HG03521 (cell line): ENCODE data around the gene TCIRG1.

Source experiments
- ATAC-seq: cut with Tn5 transposase; IDR thresholded peaks from one replicate; pipeline ENCODE4 v1.9.1; 2021; ENCODE audit warnings: mild to moderate bottlenecking, moderate library complexity; ENCODE audit not compliant: unreplicated experiment

Gene TCIRG1

DNA sequence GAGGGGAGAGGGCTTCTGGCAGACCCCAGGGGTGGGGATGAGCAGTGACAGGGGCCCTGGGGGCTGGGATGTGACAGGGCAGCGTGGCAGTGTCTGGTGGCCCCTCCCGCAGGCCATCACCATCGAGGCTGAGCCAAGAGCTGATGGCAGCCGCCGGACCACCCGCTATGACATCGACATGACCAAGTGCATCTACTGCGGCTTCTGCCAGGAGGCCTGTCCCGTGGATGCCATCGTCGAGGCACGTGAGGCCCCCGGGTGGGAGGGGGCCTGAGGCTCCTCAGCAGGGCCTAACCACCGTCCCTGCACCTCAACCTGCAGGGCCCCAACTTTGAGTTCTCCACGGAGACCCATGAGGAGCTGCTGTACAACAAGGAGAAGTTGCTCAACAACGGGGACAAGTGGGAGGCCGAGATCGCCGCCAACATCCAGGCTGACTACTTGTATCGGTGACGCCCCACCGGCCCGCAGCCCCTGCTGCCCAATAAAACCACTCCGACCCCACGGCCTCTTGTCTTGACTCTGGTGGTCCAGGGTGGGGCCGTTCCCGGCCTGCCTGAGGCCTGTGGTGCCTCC, 2.6 kb upstream of the TCIRG1 start:
- ATAC-seq: no peak

DNA sequence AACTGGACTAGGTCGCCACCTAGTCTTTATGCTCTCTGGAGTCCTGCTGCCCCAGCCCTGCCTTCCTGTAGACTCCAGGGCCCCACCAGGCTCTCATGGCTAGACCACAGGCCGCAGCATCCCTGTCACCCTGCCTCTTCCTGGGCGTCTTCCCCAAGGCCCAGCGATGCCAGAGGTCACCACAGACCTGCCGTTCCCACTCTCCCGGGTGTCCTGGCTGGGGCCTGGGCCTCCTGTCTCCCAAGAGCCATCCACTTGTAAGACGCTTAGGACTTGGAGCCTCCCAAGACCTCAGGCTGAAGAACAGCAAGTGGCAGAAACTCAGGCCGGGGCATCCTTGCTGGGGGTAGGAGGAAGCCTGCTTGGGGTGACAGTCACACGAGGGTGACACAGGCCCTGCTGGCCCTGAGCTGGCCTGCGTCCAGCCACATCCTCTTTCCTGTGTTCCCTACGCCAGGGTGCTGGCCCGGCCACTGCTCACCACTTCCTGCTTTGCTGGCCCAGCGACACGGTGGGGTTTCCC, 2.0 kb upstream of the TCIRG1 start:
- ATAC-seq: no peak

DNA sequence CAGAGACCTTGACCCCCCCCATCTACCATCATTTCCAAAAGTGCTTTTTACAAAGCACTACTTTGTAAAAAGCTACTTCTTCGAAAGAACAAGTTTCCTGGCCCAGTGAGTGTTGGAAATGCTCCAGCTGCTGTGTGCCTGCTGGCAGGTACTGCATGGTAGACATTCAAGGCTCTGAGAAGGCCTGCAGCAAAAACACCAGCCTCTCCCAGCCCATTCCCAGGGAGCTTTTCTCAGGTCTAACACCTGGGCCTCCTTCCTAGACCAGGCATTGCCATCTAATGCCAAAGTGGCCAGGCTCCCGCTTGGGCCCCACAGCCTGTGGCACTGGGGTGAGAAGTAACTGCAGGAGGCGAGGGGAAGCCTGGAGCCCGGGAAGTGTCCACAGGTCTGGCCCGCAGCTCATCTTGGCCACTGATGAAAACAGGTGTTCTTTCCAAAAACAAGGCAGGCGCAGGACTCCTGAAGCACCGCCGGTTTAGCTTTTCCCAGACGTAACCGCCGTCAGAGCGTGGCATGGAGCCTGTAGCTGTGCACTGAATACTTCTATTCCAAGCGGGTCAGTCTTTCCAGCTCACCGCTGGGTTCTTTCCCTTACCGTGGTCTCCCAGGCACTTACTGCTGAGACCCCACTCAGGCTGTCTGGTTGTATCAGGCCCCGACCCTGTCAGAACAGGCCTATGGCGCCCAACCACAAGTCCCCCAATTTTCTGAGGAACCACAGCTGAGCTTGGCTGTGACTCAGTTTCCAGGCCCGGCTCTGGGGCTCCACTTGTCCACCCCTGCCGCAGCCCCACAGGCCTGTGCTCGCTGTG, 1.2 kb upstream of the TCIRG1 start:
- no peak for ATAC-seq

DNA sequence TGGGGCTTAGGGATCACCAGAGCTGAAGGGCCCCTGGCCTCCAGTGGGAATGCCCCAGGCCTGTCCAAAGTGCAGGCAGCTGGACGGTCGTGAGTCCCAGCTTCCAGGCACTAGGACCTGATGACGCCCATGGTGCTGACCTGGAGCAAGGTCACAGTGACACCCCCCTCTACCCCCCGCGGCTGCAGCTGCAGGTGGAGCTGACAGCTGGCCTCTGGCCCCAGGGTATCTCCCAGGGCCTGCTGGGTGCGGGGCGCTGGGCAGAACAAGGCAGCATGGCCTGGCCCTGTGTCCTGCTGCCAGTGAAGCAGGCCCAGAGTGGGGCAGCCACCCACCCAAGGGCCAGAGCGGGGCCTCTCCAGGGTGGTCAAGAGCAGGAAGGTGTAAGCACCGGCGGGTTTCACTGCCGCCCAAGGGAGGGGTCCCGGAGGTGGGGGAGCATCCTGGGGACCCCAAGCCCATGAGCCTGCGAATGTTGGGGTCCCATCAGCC, 553 bp upstream of the TCIRG1 start:
- no peak for ATAC-seq

DNA sequence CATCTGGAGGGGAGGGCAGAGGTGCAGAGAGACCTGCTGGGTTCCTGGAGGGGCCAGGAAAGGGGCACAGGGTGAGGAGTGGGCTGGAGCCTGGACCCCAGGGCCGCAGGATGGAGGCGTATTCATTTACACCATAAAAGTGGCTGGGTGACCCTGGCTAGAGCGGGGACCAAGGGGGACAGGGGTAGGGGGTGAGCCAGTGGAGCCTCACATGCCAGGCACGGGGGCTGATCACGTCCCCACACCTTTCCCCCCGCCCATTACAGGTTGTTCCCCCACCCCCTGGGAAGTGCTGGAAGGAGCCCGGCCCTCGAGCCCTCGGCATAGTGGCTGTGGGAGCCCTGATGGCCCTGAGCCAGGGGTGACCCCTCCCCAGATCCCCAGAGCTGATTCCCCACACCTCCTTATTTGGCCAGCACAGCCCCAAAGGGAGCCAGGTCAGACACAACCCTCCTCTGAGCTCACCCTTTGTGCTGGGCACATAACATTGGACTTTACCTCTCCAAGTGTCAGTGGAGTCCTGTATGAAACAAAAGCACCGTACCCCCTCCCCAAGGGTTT, 781 bp downstream of the TCIRG1 start:
- no peak for ATAC-seq

DNA sequence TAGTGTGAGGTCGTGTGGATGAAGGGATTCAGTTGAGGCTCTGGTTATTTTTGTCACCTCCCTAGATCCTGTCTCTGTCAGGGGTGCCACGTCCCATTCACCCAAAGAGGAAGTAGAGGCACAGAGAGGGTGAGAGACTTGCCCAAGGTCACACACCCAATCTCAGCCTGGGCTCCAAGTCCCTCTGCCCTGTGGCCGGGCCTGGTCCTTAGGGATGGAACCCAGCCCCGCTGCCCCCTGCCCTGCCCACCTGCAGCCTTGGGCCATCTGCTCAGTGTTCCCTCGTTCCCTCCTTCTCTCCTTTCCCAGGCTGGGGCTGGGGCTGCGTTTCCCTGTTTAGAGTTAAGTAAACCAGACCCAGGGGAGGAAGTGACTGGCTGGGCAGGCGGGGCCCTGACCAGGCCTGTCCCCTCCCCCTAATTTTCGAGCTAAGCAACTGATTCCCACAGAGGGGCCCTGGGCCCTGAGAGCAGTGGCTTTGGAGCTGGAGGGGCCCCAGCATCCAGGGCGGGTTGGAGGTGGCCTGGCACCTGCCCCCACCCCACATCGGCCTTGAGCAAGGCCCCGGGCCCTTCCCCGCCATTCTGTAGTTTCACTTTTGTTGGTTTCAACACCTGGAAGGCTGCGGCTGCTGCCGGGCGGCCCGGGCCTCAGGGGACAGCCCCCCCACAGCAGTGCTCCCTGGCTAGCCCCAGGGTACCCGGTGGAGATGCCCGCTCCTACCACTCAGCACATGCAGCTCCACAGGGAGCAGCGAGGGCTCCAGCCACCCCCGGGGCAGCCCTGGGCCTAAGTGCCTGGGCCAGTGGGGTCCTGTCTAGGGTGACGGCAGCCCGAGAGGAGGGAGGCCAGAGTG, 1.5 kb downstream of the TCIRG1 start:
- no peak for ATAC-seq

DNA sequence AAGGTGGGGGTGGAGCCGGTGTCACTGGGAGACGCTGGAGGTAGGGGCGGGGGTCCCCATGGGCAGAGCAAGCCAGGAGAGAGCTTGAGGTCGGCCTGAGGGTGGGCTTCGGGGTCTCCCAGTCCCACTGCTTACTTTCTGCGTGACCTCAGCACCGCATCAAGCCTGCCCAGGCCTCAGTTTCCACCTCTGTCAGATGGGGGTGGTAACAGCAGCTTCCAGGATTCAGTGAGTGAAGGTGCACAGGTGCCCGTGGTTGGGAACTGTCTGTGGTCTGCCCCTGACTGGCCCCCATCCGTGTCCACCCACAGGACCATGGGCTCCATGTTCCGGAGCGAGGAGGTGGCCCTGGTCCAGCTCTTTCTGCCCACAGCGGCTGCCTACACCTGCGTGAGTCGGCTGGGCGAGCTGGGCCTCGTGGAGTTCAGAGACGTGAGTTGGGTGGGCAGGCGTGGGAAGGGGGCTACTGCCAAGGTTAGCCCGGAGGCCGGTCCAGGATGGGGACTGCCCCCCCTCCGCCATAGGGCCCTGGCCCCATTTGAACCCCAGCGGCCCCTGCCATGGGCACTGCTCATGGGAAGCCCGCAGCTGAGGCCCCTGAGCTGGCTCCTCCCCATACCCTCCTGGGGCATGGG, 2.2 kb downstream of the TCIRG1 start:
- no peak for ATAC-seq

DNA sequence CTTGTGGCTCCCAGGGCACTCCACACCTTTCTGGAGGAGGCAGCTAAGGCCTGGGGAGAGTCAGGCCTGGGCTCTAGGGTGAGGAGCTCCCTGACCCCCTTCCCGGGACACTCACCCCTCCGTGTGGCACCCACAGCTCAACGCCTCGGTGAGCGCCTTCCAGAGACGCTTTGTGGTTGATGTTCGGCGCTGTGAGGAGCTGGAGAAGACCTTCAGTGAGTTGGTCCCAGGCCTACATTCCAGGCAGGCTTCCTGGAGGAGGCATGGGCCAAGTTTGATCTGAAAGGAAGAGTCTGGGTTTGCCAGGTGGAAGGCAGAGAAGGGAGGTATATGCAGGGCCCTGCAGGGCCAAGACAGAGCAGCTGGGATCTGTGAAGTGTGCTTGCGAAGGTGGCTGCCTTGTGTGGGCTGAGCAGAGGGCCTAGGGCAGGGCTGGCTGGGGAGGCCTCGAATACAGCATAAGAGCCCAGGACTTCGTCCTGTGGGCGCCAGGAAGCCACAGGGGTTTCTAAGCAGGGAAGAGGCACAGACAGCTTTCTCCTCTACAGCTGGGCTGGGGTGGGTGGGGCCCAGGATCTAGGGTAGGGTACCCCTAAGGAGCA, 2.9 kb downstream of the TCIRG1 start:
- no peak for ATAC-seq

DNA sequence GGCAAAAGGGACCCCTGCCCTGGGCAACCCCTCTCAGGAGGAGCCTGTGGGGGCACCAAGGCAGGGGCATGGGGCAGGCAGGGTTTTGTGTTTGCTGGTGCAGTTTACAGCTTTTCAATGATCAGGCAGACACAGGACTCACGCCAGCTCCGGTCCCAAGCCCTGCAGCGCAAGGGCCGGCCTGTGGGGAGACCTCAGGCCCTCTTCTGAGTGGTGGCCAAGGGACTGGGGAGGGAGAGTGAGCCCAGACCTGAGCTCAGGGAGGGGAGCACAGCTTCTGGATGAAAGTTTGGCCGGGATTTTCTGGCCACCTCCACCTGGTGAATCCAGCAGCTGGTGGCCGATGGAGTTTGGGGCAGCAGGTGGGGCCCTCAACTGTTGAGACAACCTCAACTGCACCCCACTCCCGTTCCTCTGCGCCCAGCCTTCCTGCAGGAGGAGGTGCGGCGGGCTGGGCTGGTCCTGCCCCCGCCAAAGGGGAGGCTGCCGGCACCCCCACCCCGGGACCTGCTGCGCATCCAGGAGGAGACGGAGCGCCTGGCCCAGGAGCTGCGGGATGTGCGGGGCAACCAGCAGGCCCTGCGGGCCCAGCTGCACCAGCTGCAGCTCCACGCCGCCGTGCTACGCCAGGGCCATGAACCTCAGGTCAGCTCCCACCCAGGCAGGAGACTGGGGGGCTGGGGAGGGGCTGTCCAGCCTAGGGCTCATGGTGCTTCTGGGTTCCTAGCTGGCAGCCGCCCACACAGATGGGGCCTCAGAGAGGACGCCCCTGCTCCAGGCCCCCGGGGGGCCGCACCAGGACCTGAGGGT, 3.6 kb downstream of the TCIRG1 start:
- ATAC-seq: no peak

DNA sequence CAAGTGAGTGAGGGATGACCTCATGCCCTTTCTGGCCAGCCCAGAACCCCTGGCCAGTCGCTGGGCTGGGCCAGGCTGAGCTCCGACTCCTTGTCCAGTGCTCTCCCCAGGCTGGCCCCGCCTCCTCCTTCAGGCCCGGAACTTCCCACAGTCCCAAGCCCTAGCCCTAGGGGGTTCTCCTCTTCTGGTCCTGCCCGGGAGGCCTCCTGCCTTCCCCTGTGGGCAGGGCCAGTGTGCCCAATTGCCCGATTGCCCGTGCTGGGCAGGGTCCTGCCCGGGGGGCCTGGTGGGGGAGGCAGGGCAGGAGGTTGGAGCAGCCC, 4.2 kb downstream of the TCIRG1 start:
- no peak for ATAC-seq

DNA sequence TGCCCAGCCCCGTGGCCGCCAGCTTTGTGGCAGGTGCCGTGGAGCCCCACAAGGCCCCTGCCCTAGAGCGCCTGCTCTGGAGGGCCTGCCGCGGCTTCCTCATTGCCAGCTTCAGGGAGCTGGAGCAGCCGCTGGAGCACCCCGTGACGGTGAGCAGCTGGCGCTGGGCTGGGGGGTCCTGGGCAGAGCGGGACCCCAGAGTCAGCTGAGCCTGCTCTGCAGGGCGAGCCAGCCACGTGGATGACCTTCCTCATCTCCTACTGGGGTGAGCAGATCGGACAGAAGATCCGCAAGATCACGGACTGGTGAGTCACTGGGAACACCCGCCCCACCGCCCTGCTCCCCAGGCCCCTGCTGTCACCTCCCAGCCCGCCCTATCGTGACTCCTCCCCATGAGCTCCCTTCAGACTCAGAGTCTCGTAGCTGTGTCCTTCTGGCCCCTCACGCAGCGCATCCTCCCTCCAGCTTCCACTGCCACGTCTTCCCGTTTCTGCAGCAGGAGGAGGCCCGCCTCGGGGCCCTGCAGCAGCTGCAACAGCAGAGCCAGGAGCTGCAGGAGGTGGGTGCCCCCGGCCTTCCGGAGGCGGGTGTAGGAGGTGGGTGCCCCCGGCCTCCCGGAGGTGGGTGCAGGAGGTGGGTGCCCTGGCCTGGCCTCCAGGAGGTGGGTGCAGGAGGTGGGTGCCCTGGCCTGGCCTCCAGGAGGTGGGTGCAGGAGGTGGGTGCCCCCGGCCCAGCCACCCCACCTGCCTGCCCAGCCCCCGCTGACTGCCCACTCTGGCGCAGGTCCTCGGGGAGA, 4.7 kb downstream of the TCIRG1 start:
- no peak for ATAC-seq

DNA sequence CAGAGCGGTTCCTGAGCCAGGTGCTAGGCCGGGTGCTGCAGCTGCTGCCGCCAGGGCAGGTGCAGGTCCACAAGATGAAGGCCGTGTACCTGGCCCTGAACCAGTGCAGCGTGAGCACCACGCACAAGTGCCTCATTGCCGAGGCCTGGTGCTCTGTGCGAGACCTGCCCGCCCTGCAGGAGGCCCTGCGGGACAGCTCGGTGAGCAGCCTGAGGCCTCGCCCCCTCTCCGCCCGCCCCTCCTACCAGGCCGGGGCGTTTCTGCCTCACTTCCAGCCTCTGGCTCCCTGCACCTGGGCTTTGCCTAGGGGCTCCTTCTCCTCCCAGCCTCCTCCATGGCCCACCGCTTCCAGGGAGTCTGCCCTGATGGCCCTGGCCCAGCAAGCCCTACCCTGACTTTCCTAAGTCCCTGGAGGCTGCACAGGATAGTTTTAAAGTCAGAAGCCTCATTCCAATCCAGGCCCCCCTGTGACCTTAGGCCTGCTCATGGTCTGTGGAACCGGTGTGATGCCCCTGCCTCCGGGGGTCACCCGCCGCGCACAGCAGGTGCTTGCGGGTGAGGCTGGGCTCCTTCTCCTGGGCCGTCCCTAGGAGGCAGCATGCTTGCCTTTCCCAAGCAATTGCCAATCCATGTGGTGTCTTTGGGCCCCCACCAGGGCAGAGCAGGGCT, 5.5 kb downstream of the TCIRG1 start:
- no peak for ATAC-seq

DNA sequence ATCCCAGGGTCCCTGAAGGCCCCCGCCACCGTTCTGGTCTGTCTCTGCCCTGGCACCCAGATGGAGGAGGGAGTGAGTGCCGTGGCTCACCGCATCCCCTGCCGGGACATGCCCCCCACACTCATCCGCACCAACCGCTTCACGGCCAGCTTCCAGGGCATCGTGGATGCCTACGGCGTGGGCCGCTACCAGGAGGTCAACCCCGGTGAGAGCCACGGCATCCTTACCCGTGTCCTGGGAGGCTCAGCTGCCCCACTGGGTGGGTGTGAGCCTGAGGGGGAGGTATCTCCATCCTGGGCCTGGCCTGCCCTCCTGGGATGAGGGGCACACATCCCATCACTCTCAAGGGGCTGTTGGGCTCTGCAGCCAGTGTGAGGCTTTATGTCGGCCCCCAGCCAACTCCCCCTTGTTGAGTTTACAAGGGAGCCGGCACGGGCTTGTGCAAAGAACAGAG, 6.1 kb downstream of the TCIRG1 start:
- ATAC-seq: no peak

DNA sequence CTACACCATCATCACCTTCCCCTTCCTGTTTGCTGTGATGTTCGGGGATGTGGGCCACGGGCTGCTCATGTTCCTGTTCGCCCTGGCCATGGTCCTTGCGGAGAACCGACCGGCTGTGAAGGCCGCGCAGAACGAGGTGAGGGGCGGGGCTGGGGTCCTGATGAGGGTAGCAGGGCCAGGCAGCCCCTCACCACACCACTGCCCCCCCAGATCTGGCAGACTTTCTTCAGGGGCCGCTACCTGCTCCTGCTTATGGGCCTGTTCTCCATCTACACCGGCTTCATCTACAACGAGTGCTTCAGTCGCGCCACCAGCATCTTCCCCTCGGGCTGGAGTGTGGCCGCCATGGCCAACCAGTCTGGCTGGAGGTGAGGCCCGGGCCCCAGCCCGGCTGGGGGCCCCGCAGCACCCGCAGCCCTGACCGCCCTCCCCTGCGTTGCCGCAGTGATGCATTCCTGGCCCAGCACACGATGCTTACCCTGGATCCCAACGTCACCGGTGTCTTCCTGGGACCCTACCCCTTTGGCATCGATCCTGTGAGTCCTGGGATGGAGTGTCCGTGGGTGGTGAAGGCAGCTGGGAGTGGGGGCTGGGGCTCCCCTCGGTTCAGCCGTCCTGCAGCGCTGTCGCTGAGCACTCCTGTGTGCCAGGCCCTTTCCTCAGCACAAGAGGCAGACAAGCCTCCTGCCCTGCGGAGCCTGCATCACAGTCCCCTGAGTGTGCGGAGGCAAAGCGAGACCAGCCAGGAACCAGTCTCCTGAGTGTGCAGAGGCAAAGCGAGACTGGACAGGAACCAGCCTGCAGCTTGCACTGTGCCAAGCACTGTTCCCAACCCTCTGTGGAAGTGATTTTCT, 8.8 kb downstream of the TCIRG1 start:
- ATAC-seq: no peak

DNA sequence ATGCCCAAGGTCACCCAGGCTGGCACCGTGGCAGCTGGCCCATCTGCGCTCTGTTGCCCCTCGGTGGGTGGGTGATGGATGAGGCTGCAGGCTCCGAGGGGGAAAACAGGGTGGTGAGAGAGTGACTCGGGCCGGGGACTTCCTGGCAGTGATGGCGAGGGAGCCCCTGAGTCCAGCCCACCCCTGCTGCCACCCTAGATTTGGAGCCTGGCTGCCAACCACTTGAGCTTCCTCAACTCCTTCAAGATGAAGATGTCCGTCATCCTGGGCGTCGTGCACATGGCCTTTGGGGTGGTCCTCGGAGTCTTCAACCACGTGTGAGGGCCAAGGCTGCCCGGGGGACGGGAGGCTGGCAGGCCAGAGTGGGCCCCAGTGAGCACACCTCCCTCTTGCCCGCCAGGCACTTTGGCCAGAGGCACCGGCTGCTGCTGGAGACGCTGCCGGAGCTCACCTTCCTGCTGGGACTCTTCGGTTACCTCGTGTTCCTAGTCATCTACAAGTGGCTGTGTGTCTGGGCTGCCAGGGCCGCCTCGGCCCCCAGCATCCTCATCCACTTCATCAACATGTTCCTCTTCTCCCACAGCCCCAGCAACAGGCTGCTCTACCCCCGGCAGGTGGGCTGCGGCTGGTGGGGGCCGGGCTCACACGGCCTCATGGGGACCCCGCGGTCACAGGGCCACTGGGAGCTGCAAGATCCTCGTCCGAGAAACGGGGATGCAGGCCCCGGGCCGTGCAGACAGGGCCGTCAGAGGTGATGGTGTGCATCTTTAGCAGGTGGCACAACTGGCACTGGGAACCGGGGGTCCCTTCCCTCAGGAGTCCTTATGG, 10.1 kb downstream of the TCIRG1 start:
- ATAC-seq: no peak
